Colonic mucosa (tissue), 4 donors: ENCODE results near the gene PLBD1. TPM values are rescaled to one million over a fixed set of nuclear protein-coding genes. Genes with fewer than 3 reads are reported as not detected.

Experiments used
- DNase-seq: peaks from one replicate; pipeline ENCODE4 v3.0.0-alpha.2; 2020
- H3K27ac ChIP-seq: fragments of 200-600 bp; one replicate; pipeline ENCODE4 v1.8.0; 2021
- H3K27me3 ChIP-seq: fragments of 200-600 bp; one replicate; pipeline ENCODE4 v1.8.0; 2021
- H3K36me3 ChIP-seq: fragments of 200-600 bp; one replicate; pipeline ENCODE4 v1.8.0; 2021
- H3K4me1 ChIP-seq: fragments of 200-600 bp; one replicate; pipeline ENCODE4 v1.8.0; 2021; ENCODE audit warnings: mild to moderate bottlenecking
- H3K4me3 ChIP-seq: fragments of 200-600 bp; one replicate; pipeline ENCODE4 v1.8.0; 2021
- H3K9ac ChIP-seq, 2 donors: one replicate each; pipeline ENCODE4 v1.7.0; 2013; ENCODE audit warnings: control low read depth in 2 of 2, low read depth in 2 of 2, low read length in 2 of 2
- H3K9me3 ChIP-seq: fragments of 200-600 bp; one replicate; pipeline ENCODE4 v1.8.0; 2021
- intact Hi-C: fragments of 100-400 bp; cut with DNase I; formaldehyde crosslinking; loops from one replicate; pipeline ENCODE4 v1.14.1; 2022
- total RNA-seq, 2 donors: library from RNA; stranded (reverse); fragmentation: NEBNext Ultra II Directional in 1 of 2; extraction: Animal tissue kit (Norgen Biotek cat#: 25700) in 1 of 2; gene quantifications; one replicate each; pipeline ENCODE4 v1.2.1, GENCODE V29; 2021
- TF ChIP-seq, protein P1 (sequence below): fragments of 200-600 bp; IDR thresholded peaks from one replicate; pipeline ENCODE4 v1.8.0; 2022; ENCODE audit warnings: antibody characterized with exemption, mild to moderate bottlenecking
- donor health status: healthy.
- donor health status: DM: no; HTN: no; CAD: no.
- donor health status: DM: no; HTN: no; CAD: no.

PLBD1 gene
- total RNA-seq, 2 donors from 2014 or later = 85.0 to 91.7 TPM

DNA sequence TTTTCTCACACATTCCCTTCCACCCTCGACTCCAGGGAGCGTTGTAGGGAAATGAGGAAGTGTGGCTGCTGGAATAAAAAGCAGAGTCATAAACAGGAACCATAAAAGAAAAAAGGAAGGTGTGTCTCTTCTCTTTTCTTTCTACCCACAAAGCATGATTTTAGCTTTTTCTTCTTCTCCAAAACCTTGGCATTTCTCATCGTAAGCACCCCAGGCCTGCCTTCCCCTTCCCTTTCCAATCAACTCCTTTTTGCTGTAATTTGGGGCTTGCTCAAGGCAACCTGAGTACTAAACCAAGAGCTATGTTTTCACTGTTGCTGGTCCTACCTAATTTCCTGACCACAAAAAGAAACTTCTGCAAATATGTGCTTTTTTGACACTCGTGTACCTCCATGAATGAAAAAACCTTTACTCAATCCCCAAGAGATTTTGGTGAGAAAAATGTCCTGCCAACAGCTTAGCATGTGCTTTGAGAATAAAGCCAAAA is 9.2 kb downstream of the PLBD1 start:
- no peaks in the 10 kb centered on the region for H3K9me3 ChIP-seq
- no peaks in the 10 kb centered on the region for H3K27me3 ChIP-seq
- H3K27ac ChIP-seq = peak overlapping the region; percentile 74
- TF ChIP-seq, protein P1, sequence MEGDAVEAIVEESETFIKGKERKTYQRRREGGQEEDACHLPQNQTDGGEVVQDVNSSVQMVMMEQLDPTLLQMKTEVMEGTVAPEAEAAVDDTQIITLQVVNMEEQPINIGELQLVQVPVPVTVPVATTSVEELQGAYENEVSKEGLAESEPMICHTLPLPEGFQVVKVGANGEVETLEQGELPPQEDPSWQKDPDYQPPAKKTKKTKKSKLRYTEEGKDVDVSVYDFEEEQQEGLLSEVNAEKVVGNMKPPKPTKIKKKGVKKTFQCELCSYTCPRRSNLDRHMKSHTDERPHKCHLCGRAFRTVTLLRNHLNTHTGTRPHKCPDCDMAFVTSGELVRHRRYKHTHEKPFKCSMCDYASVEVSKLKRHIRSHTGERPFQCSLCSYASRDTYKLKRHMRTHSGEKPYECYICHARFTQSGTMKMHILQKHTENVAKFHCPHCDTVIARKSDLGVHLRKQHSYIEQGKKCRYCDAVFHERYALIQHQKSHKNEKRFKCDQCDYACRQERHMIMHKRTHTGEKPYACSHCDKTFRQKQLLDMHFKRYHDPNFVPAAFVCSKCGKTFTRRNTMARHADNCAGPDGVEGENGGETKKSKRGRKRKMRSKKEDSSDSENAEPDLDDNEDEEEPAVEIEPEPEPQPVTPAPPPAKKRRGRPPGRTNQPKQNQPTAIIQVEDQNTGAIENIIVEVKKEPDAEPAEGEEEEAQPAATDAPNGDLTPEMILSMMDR = no peak
- DNase-seq = peak; percentile 50
- no peak overlapping the region for H3K4me3 ChIP-seq
- H3K9ac ChIP-seq = peak overlapping the region in 1 of 2 donors; percentile 52
- no peaks in the 10 kb centered on the region for H3K36me3 ChIP-seq
- intact Hi-C loops = no loop called here
- H3K4me1 ChIP-seq = peaks cover 5% of the 10 kb centered on the region

DNA sequence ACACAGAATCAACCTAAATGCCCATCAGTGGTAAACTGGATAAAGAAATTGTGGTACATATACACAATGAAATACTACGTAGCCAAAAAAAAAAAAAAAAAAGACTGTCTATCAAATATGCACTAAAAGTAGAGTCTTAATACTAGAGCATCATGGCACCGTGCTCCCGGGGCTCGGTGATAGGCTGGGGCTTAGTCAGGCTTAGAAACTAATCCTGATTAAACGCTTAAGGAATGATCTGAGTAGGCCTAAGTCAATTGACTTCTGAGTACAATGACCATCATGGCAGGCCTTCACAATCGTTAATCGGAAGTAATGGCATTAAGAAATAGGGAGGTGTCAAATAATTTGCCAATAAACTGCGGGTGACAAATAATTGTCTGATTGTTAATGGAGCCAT is 9.7 kb downstream of the PLBD1 start:
- no peak overlapping the region for H3K4me3 ChIP-seq
- DNase-seq = no peak
- H3K9me3 ChIP-seq = no peaks in the 10 kb centered on the region
- no peaks in the 10 kb centered on the region for H3K36me3 ChIP-seq
- no peaks in the 10 kb centered on the region for H3K27me3 ChIP-seq
- TF ChIP-seq, protein P1 = no peak
- H3K4me1 ChIP-seq = no peaks in the 10 kb centered on the region
- no peak overlapping the region for H3K9ac ChIP-seq
- intact Hi-C loops = no loop called here
- H3K27ac ChIP-seq = peak overlapping the region; percentile 74

DNA sequence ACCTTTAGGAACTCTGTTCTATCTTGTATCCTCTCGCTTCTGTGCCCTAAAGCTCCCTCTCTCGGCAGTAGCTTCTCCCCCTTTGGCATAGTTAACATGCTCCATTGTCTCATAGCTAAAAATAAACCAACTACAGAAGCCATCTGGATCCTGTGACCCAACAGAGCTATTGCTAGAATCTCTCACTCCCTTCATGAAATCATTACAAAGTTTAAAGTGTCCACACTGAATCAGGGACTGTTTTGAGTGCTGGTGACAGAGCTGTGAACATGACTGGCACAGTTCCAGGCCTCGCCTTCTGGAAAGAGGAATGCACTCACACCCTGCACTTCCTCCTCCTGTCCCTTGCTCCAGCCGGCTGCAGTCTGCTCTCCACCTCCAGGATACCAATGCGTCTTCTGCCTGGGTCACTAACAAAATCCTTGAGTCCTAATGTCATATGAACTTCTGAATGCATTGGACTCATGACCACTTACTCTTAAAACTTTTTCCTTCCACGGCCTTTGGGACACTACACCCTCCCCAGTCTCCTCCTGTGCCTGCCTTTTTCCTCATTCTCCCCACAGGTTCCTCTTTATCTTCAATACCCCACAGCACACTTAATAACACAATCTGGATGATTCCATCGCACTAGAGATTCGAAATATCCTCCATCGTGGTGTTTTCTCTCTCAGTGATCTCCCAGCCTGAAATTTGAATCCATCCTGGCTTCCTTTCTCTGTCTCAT is 13.2 kb downstream of the PLBD1 start:
- TF ChIP-seq, protein P1 = no peak
- peak overlapping the region in 1 of 2 donors; percentile 83 for H3K9ac ChIP-seq
- H3K27me3 ChIP-seq = no peaks in the 10 kb centered on the region
- peak overlapping the region; percentile 87 for H3K27ac ChIP-seq
- H3K4me3 ChIP-seq = no peak overlapping the region
- peak; percentile 94 for DNase-seq
- H3K4me1 ChIP-seq = no peaks in the 10 kb centered on the region
- H3K9me3 ChIP-seq = no peaks in the 10 kb centered on the region
- H3K36me3 ChIP-seq = no peaks in the 10 kb centered on the region
- intact Hi-C loops = no loop called here

DNA sequence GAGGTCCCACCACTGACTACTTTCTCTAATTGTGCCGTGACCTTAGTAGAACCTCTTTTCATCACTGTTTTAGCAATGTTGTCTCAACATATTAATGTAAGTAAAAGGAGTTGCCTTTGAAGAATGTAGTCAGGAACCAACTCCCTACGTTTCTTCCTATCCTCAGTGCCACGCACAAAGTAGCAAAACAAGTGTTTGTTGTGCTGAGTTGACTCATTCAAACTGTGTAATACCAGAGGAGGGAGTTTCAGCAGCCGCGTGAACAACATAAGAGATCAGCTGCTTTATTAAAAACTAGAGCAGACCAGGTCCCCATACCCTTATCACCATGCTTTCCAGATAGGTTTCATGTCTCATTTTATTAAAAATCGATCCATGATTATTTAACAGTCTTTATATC is 19.1 kb downstream of the PLBD1 start:
- H3K36me3 ChIP-seq = no peaks in the 10 kb centered on the region
- TF ChIP-seq, protein P1 = no peak
- H3K4me3 ChIP-seq = no peak overlapping the region
- H3K9me3 ChIP-seq = no peaks in the 10 kb centered on the region
- no peaks in the 10 kb centered on the region for H3K27me3 ChIP-seq
- H3K4me1 ChIP-seq = no peaks in the 10 kb centered on the region
- H3K9ac ChIP-seq = no peak overlapping the region
- H3K27ac ChIP-seq = no peak overlapping the region
- DNase-seq = no peak
- intact Hi-C loops = no loop called here

DNA sequence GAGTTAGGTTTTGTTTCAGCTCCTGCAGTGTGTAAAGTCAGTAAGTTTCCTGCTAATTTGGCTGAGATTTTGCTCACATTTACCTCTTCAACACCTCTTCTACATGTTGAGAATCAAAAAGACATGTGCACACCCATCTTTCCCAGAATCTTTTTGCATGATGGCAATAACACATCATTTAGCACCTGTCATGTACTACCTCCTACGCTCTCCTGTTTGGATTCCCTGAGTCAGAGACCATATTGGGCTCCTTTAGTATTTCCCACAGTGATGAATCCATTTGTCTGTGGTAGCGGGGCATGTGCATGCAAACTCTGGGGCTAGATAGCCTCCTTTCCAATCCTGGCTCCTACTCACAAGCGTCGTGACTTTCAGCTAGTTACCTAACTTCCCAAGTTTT is 20.1 kb downstream of the PLBD1 start:
- H3K9ac ChIP-seq = no peak overlapping the region
- intact Hi-C loops = no loop called here
- H3K27me3 ChIP-seq = no peaks in the 10 kb centered on the region
- no peaks in the 10 kb centered on the region for H3K4me1 ChIP-seq
- H3K27ac ChIP-seq = no peak overlapping the region
- no peak for DNase-seq
- TF ChIP-seq, protein P1 = no peak
- H3K9me3 ChIP-seq = no peaks in the 10 kb centered on the region
- H3K4me3 ChIP-seq = no peak overlapping the region
- no peaks in the 10 kb centered on the region for H3K36me3 ChIP-seq
